ENCODE data around the gene TPPP3. TPM values are rescaled to one million over a fixed set of nuclear protein-coding genes. Genes with fewer than 3 reads are reported as not detected.
"Not testable (repeated sequence)": the region's sequence is repeated elsewhere in the genome, so short reads cannot be mapped to it uniquely, and the experiment has no call there.

Gene TPPP3
- total RNA-seq, 4 donors from 2014 or later: 0.54 to 2.3 (median 1.5) TPM

DNA sequence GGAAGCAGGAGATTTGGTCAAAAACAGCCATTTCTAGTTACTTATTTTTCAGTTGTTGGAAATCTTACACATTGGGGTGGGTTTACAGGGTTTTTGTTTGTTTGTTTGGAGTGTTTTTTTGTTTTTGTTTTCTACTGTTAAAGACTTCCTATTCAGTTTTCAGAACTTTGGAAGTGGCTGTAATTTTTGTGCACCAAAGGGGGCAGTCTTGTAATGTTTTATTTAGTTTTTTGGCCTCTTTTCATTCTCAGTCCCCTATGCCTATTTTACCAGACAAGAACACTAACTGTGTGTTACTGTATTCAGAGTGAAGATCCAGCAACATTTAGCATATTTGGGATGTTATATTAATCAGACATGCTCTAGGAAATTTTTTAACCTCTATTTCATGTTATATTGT lies 20.6 kb downstream of the TPPP3 start:
- H3K36me3 ChIP-seq: no peaks in the 10 kb centered on the region
- no peak overlapping the region for H3K27ac ChIP-seq
- no peak overlapping the region for H3K4me3 ChIP-seq (replicated peaks in 1 of 3)
- TF ChIP-seq, protein P1, sequence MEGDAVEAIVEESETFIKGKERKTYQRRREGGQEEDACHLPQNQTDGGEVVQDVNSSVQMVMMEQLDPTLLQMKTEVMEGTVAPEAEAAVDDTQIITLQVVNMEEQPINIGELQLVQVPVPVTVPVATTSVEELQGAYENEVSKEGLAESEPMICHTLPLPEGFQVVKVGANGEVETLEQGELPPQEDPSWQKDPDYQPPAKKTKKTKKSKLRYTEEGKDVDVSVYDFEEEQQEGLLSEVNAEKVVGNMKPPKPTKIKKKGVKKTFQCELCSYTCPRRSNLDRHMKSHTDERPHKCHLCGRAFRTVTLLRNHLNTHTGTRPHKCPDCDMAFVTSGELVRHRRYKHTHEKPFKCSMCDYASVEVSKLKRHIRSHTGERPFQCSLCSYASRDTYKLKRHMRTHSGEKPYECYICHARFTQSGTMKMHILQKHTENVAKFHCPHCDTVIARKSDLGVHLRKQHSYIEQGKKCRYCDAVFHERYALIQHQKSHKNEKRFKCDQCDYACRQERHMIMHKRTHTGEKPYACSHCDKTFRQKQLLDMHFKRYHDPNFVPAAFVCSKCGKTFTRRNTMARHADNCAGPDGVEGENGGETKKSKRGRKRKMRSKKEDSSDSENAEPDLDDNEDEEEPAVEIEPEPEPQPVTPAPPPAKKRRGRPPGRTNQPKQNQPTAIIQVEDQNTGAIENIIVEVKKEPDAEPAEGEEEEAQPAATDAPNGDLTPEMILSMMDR (IDR thresholded peaks at IDR 0.05): peak in 5 of 6 experiments; percentile 12 to 59 (median 44)
- TF ChIP-seq POLR2A (IDR thresholded peaks at IDR 0.05): no peak
- DNase-seq: no peak
- intact Hi-C loops (cut with DNase I): no loop called here
- no peaks in the 10 kb centered on the region for H3K9me3 ChIP-seq
- no peaks in the 10 kb centered on the region for H3K4me1 ChIP-seq
- H3K27me3 ChIP-seq: no peaks in the 10 kb centered on the region

DNA sequence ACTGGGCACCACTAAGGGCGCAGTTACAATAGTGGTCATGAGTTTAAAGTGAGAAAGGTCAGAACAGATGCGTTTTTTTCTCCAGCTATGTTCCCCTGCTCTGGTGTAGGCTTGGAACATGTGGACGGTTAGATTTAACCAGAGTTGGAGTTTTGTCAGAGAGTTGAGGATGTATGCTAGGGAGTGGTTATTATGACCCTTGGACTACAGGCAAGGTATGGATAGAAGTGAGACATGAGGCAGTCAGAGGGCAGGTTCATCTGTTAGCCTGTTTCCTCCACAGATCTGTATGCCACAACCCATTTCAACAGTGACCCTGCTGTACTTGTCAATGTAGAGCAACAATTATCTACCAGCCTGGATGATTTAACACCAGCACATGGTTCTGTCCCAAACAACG lies 22.6 kb downstream of the TPPP3 start:
- no peaks in the 10 kb centered on the region for H3K27me3 ChIP-seq
- intact Hi-C loops (cut with DNase I): no loop called here
- DNase-seq: no peak
- no peaks in the 10 kb centered on the region for H3K36me3 ChIP-seq
- H3K4me3 ChIP-seq (replicated peaks in 1 of 3): no peak overlapping the region
- H3K27ac ChIP-seq: no peak overlapping the region
- no peaks in the 10 kb centered on the region for H3K4me1 ChIP-seq
- no peaks in the 10 kb centered on the region for H3K9me3 ChIP-seq
- no peak for TF ChIP-seq POLR2A (IDR thresholded peaks at IDR 0.05)
- TF ChIP-seq, protein P1 (IDR thresholded peaks at IDR 0.05): no peak
- 87 to 92% methylated on average over 4 of the region's 4 CpGs for WGBS, 2 donors

DNA sequence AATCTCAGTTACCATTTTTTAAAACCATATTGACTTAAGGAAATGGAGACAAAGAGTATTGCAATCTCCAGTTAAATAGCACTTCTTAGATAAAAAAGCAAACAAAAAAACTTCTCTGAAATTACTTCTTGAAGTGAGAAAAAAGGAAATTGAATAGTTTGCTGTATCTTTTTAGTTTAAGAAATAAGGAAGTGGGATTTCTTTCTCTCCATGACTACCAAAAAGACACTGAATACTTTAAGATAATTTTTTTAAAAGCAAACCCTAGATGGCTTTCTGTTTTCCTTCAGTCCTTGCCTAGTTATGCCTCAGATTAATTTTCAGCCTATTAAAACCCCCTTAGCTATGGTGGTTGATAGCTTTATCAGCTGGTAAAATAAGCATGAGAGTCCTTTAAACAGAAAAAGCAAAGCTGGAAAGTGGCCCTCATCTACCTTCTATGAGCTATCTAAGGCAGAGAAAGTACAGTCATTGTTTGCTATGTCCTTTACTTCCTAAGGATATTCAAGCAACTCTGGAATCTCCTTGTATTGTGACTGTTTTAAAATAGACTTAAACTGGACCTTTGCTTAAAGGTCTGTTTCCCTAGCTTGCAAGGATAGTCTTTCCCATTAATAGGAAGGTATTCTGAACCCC lies 28.6 kb downstream of the TPPP3 start:
- no peaks in the 10 kb centered on the region for H3K4me1 ChIP-seq
- intact Hi-C loops (cut with DNase I): no loop called here
- H3K9me3 ChIP-seq: no peaks in the 10 kb centered on the region
- no peaks in the 10 kb centered on the region for H3K36me3 ChIP-seq
- no peak for DNase-seq
- no peak overlapping the region for H3K4me3 ChIP-seq (replicated peaks in 1 of 3)
- TF ChIP-seq, protein P1 (IDR thresholded peaks at IDR 0.05): no peak
- no peak for TF ChIP-seq POLR2A (IDR thresholded peaks at IDR 0.05)
- H3K27me3 ChIP-seq: no peaks in the 10 kb centered on the region
- no peak overlapping the region for H3K27ac ChIP-seq

DNA sequence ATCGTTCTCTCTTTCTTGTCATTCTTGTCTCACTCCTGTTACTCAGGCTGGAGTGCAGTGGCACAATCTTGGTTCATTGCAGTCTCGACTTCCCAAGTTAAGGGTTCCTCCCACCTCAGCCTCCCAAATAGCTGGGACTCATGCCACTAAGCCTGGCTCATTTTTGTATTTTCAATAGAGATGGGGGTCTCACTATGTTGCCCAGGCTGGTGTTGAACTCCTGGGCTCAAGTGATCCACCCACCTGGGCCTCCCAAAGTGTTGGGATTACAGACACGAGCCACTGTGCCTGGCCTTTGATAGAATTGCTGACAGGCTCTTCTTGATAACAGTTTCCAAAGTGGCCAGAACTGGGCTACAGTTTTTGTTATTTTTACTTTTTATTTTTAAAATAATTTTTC lies 32.3 kb downstream of the TPPP3 start:
- TF ChIP-seq, protein P1 (IDR thresholded peaks at IDR 0.05): no peak
- no peak for TF ChIP-seq POLR2A (IDR thresholded peaks at IDR 0.05)
- DNase-seq: no peak
- Histone ChIP-seq H3K9me3 (no peaks in the 10 kb centered on the region), H3K4me3 (replicated peaks in 1 of 3) (no peak overlapping the region), H3K27ac (no peak overlapping the region), H3K27me3 (no peaks in the 10 kb centered on the region), H3K4me1 (no peaks in the 10 kb centered on the region), H3K36me3 (no peaks in the 10 kb centered on the region)
- 85 to 86% methylated on average over 3 of the region's 3 CpGs for WGBS, 2 donors
- intact Hi-C loops (cut with DNase I): no loop called here

DNA sequence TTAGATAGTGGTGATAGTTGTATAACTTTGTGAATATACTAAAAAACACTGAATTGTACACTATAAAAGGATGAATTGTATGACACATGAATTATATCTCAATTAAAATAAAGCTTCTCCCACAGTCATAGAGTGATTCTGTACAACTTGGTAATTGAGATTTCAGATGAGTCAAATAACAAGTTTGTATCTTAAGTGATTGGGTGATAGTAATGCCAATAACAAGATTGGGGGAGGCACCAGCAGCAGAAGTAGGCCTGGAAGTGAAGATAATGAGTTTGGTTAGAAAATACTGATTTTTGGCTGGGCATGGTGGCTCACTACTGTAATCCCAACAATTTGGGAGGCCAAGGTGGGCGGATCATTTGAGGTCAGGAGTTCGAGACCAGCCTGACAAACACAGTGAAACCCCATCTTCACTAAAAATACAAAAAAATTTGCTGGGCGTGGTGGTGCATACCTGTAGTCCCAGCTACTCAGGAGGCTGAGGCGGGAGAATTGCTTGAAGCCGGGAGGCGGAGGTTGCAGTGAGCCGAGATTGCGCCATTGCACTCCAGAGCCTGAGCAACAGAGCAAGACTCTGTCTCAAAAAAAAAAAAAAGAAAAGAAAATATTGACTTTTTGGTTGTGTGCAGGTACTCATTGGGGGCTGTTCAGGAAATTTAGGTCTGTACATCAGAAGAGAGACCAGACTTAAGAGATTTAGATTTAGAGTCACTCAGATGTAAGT lies 33.6 kb downstream of the TPPP3 start:
- H3K4me1 ChIP-seq; DNase-seq; H3K9me3 ChIP-seq; H3K4me3 ChIP-seq (replicated peaks in 1 of 3); intact Hi-C loops (cut with DNase I); H3K27ac ChIP-seq; H3K27me3 ChIP-seq; H3K36me3 ChIP-seq: not testable (repeated sequence)
- 89 to 95% methylated on average over 8 of the region's 8 CpGs for WGBS, 2 donors

All from thyroid gland (tissue), 4 donors.